GM12865 (cell line): ENCODE measurements around the gene SYNJ2.
A peak's percentile ranks its signal among the peaks of the same experiment; 100 is the strongest.

Experiments used
- DNase-seq: peaks from one replicate; pipeline ENCODE4 v3.0.0; 2010; ENCODE audit warnings: low read depth
- H3K4me3 ChIP-seq: 2 replicates; pipeline ENCODE4 v1.5.1; 2011; ENCODE audit warnings: mild to moderate bottlenecking, low read depth, low read length, control low read depth
- CTCF ChIP-seq: IDR thresholded peaks from 2 replicates; pipeline ENCODE4 v1.5.1; 2011; ENCODE audit warnings: low read length, control low read depth, low read depth, inconsistent platforms; ENCODE audit not compliant: insufficient read depth; ENCODE audit errors: missing control alignments

Gene SYNJ2

DNA sequence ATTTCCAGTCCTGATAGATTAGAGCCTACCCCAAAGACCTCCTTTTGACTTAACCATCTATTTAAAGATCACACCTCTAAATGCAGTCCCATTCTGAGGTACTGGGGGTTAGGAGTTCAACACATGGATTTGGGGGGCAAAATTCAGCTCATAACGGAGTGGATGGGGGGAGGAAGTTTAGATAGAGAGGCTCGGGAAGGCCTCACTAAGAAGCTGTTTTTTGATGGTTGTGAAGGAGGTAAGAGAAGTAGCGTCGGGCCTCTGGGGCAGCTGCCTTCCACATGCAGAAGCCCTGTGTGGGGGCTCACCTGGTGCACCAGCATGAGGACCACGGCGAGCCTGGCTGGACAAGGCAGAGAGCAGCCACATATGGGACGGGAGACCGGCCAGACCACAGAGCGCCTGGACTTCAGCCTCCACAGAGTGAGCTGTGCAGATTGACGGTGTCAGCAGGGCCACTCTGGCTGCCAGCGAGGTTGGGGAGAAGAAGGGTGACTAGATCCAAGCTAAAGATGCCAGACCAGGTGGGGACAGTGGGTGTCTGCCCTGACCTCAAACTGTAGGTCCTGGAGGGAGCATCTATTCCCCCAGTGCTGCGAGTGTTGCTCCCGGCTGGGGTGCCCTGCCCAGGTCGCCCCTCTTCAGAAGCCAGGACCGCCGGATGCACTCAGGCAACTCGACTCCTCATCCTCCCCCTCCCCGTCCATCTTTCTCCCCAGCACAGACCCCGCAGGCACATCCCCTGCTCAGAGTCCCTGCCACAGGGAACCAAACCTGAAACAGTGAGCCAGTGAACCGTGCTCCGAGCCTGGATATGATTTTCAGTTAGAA lies 5.1 kb upstream of the SYNJ2 start:
- DNase-seq = no peak
- no peak for TF ChIP-seq CTCF
- H3K4me3 ChIP-seq = no peak overlapping the region

DNA sequence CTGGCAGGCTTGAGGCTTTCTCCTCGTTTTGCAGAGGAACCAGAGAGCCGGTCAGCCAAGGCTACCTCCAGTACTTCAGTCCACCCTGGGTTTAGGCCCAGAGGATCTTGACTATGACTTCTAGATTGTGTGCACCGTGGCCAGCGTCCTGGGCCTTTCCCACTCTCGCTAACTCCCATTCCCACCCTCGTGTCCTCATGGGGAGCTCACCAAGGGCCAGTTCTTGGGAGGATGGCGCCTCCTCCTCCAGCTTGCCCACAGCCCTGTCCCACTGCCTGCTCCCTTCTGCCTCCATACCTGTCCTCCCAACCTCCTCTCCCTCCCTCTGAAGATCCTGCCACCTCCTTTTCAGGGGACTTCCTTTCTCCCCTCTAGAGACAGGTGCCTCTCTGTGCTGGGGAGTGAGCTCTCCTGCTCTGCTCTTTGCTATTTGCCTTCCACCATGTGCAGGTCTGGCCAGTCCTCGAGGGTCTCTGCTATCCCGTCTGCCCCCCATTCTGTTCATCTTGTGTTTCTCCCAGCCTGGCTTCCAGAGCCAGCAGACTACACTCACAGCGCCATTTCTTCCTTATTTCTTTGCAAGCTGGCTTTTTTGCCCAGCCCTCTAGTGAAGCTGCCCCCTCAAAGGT lies 4.4 kb upstream of the SYNJ2 start:
- no peak for DNase-seq
- H3K4me3 ChIP-seq = no peak overlapping the region
- TF ChIP-seq CTCF = no peak

DNA sequence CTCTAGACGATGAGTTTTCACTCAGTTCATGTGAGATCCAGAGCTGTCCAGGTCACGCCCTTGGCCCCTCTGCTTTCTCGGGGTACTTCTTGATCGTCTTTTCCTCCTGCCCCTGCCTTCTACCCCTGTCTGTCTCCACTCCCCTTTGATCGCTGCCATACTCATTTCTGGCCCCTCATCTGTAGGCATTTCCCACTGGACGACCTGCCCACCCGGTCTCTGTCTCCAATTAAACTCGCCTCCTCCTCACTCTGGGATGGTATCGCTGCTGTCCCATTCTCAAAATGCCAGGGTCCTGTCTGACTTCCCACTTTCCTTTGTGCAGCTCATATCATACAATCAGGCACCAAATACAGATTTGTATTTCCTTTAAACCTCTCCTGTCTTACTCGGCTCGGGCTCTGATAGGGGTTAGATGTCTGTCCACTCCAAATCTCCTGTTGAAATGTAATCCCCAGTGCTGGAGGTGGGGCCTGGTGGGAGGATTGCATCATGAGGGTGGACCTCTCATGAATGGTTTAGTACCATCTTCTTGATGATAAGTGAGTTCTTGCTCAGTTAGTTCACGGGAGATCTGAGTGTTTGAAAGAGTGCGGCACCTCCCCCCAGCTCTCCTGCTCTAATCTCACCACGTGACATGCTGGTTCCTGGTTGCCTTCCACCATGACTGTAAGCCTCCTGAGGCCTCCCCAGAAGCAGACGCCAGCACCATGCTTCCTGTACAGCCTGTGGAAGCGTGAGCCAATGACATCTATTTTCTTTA lies 3.5 kb upstream of the SYNJ2 start:
- TF ChIP-seq CTCF = no peak
- H3K4me3 ChIP-seq = no peak overlapping the region
- DNase-seq = no peak

GRCh38 chr6:157980288-157981131 lies 1.2 kb upstream of the SYNJ2 start:
- peak; percentile 14 for DNase-seq
- no peak for TF ChIP-seq CTCF
- H3K4me3 ChIP-seq = peak overlapping the region; percentile 75

DNA sequence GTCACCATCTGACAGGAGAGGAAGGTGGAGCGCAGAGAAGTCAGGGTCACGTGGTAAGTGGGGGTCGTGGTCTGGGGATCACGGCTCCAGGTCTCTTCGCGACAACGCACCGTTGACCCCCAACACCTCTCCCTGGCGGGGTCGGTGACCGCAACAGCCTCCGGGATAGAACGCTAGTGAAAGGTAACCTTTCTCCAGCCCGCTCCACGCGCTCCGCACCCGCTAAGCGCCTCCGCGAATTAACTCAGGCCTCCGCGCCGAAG lies 600 bp upstream of the SYNJ2 start:
- peak overlapping the region; percentile 75 for H3K4me3 ChIP-seq
- no peak for TF ChIP-seq CTCF
- DNase-seq = peak; percentile 30

DNA sequence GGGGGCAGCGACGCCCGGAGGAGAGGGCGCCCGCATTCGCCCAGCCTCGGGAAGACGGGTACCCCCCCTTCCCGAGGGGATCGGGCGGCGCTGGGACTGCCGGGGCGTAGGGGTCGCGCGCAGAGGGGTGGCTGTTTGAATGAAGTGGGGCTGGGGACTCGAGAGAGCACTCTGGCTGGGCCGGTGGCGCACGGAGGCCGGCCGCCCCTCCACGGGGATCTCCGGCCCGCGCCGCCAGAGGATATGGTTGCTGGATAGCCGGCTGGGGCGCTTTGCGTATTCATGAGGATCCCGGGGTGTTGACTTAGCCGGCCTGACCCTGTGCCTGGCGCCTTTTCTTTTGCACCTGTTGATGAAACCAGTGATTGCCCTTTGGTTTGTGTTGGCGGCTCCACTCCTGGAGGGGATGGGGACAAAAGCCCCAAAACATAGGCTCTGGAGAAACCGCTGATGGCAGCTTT lies 469 bp downstream of the SYNJ2 start:
- peak overlapping the region; percentile 75 for H3K4me3 ChIP-seq
- TF ChIP-seq CTCF = no peak
- DNase-seq = peak; percentile 54
